CD4-positive, alpha-beta T cell treated with Interleukin-10 for 1 hour (primary cell): ENCODE data around the gene ZBTB6.
"Not testable (repeated sequence)": the region's sequence is repeated elsewhere in the genome, so short reads cannot be mapped to it uniquely, and the experiment has no call there.

Experiments
- DNase-seq: peaks from one replicate; pipeline ENCODE4 v3.0.0-alpha.2; 2020

Gene ZBTB6

DNA sequence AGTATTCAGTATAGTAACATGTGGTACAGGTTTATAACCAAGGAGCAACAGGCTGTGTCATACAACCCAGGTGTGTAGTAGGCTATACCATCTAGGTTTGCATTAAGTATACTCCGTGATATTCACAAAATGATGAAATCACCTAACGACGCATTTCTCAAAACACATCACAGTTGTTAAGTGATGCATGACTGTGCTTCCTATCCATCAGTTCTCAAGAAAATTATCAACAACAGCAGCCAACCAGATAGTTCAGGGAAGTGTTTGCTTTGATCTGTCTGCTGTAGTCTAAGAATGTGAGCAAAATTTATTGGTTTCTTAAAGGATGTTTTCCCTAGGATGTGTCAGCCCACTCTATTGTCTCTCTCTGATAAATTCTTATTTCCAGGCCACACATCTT lies 10.8 kb upstream of the ZBTB6 start:
- DNase-seq: no peak

DNA sequence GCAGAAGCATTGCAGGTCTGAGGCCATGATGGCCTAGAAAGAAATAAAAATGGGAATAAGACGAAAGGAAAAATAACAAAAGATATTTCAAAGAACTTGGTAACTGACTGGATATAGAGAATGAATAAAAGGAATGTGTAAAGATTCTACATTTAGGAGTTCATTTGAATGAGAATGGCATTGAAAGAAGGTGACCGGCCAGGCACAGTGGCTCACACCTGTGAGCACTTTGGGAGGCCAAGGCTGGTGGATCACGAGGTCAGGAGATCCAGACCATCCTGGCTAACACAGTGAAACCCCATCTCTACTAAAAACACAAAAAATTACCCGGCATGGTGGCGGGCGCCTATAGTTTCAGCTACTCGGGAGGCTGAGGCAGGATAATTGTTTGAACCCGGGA lies 9.6 kb upstream of the ZBTB6 start:
- no peak for DNase-seq

DNA sequence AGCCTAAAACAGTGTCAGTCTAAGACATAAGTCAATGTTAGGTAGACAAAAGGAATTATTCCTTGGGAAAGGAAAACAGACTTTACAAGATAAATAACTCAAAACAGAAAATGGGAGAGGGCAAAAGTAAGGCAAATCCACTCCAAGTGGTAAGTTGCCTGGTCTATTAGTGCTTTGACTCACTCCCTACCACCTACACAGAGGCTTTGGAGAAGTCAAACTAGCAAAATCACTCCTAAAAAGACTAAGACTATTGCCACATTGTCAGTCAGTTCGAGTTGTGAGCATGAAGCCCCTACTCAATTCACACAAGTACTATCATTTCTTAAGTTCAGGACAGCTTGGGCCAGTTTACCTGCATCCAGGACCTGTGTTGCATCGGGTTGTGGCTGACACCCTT lies 5.2 kb upstream of the ZBTB6 start:
- no peak for DNase-seq

DNA sequence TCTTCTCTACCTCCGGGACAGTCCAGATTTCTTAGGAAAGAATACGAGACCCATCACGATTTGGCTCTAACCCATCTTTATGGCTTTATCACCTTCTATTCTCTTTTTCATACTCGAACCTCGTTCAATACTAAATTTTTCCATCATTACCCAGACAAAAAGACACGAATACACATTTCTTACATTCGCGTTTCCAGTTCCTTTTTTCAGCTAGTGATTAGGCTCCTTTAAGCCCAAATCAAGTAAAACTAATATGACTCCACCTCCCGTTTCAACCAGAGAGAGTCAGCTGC lies 506 bp downstream of the ZBTB6 start:
- no peak for DNase-seq

DNA sequence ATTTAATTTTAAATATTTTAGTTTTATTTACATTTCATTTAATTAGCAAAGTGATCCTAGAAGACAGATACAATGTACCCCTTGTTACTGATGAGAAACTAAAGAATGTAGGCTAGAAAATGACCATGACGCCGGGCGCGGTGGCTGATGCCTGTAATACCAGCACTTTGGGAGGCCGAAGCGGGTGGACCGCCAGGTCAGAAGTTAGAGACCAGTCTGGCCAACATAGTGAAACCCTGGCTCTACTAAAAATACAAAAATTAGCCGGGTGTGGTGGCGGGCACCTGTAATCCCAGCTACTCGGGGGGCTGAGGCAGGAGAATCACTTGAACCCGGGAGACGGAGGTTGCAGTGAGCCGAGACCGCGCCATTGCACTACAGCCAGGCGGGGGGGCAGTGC lies 7.0 kb downstream of the ZBTB6 start:
- not testable (repeated sequence) for DNase-seq

DNA sequence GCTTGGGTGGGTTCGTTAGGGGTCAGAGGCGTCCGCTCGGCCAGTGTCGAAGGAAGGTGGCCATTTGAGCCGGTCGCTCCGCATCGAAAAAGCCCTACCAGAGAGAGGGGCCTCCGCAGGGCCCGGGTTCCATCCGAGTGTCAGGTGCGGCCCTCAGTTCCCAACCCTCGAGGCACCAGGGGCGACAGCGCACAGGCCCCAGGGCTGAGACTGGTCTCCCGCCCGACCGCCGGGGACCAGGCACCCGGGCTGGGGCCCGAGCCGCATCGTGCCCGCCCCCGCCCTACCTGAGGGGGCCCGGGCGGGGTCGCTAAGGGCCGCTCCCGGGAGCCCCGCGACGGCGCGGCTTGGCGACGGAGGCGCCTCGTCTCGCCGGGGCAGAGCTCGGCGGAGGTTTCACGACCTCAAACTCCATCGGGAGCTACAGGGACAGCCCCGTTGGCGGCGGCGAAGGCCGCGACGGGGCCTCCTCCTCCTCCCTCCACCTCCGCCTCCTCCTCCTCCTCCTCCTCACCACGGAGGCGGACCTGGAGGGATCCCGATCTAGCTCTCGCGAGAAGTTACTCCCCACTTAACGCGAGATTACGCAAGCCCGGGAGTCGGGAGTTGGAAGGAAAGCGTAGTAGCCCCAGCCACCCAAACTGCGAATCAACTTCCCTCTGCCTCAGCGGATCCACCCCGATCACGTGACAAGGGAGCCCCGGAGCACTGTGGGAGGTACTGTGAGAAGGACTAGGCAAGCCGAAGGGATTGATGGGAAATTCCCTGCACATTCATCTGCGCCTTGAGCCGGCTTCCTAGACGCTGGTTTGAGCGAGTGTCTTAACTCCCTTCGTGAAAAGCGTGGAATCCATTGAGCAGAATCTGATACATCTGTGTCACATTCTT lies 8.1 kb downstream of the ZBTB6 start, which contains the start of gene RC3H2:
Gene RC3H2, minus strand, starts transcription at position 537 of the 888 bp plus-strand sequence. CDS start 7,850 bp downstream, outside the sequence.
- DNase-seq: peak; percentile 99

DNA sequence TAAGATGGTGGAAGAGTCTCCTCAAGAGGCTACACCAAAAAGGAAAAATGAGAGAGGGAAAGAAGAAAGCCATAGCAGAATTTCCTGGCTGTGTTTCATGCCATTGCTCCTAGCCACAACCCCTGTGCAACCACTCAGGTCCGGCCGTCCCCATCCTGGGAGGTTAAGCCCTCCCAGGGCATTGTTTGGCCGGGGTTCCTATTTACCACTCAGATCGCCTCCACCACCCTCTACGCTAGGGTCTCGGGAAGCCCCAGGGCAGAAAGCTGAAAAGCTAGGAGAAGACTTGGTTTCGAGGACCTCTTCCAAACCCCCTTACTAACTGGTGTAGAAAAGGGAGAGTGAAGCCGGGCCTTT lies 8.7 kb downstream of the ZBTB6 start:
- DNase-seq: peak; percentile 29

DNA sequence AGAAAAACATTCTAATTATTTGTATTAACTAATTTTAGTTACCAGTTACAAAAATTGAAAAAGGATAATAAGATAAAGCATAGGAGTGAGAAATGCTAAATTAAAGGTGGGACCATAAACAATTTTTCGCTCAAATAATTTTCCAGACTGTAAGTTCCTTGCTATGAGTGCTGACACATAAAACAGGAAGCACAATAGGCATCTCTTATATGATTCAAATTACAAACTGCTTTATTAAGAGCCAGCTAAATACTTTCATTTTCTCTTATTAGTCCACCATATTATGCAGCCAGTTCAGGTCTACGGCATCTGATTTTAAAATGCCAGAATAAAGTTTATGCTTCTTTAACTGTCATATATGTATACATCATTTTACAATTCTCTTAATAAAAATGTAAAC lies 12.3 kb downstream of the ZBTB6 start:
- DNase-seq: peak; percentile 37

DNA sequence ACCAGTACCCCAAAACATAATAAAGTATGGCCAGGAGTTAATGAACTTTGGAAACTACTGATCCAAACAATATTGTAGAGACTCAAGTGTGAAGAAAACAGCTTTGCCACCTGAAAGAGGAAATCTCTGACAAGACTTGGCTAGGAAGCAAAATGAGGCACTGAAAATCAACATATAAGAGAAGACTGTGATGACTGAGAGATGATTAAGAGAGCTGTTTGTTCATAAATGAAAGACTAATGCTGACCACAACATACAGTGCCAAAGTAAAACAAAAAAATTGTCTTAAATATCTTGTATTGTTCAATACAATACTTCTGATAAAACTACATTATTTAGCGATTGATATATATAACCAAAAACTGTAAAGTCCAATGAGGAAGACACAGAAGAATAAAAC lies 15.2 kb downstream of the ZBTB6 start:
- no peak for DNase-seq

DNA sequence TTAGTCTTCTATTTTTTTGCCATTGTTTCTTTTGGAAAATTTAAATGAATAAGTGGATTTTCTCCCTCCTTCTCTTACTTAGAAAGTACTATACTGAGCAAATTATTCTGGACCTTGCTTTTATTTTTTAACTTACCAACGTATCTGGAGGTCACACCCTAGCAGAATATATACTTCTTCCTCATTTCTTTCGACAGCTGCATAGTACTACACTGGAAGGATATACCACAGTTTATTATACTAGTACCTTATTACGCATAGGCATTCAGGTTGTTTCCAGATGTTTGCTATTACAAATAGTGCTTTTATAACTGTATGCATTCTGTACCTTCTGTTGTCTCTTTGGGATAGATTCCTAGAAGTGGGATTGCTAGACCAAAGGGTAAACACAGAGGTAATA lies 24.6 kb downstream of the ZBTB6 start:
- DNase-seq: no peak

DNA sequence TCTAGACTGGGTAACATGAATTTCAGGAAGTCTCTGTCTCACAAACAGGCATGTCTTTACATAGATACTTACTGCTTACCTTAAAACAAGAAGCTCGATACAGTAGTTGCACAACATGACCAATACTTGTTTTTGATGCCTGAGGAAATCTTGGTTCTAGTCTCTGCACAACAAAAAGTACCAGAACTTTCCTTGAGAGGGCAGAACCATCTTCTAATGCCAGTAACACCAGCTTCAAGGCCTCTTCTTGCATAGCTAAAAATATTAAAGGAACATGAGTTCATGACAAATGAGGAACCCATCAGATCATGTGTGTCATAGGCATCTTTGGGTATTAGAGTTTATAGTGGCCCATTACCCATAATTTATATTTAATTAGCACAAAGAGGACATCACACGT lies 30.0 kb downstream of the ZBTB6 start:
- no peak for DNase-seq

DNA sequence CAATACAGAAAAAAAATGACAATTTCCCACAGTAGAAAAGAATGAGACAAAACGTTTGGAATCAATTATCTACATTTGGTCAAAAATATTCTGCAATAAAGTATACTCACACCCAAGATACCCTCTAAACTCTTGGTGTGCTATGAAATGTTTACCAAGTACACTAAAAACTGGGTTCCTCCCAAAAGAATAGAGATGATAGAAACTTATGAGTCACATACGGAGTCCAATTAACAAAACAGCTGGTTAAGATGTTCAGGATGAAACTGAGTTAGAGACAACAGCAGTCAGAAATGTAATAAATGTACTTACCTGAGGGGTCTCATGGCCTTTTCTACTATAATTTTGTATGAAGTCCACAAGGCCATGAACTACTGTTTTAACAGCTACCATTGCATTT lies 33.7 kb downstream of the ZBTB6 start:
- no peak for DNase-seq

DNA sequence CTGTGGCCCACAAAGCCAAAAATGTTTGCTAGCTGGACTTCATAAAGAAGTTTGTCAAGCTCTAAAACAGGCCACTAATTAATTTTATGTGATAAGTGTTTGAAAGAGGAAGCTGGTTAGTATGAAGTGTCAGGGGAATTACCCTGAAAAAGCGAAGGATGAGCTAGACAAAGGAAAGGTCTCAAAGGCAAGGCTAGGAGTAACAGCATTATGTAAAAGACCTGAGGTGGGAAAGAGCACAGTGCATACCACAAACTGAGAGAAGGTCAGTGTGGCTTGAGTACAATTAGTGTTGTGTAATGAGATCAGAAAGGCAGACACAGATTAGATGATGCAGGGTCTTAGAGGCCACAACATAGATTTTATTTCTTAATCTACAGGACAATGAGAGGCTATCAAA lies 37.6 kb downstream of the ZBTB6 start:
- DNase-seq: no peak

DNA sequence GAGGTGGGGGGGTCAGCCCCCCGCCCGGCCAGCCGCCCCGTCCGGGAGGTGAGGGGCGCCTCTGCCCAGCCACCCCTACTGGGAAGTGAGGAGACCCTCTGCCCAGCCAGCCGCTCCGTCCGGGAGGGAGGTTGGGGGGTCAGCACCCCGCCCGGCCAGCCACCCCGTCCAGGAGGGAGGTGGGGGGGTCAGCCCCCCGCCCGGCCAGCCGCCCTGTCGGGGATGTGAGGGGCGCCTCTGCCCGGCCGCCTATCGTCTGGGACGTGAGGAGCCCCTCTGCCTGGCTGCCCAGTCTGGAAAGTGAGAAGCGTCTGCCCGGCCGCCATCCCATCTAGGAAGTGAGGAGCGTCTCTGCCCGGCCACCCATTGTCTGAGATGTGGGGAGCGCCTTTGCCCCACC lies 45.8 kb downstream of the ZBTB6 start:
- not testable (repeated sequence) for DNase-seq

DNA sequence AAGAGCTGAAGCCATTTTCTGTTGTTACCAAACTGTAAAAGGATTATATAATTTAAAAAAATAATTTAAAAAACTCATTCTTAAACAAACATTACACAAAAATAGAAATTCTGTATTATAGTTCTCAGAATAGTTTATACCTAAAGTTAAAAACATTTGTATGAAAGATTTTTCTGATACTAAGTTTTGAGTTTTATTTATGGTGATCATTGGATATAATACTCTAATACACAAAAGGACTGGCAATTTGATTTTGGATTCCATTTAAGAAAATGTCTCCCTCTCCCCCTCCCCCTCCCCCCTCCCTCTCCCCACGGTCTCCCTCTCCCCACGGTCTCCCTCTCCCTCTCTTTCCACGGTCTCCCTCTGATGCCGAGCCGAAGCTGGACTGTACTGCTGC lies 47.0 kb downstream of the ZBTB6 start:
- no peak for DNase-seq

DNA sequence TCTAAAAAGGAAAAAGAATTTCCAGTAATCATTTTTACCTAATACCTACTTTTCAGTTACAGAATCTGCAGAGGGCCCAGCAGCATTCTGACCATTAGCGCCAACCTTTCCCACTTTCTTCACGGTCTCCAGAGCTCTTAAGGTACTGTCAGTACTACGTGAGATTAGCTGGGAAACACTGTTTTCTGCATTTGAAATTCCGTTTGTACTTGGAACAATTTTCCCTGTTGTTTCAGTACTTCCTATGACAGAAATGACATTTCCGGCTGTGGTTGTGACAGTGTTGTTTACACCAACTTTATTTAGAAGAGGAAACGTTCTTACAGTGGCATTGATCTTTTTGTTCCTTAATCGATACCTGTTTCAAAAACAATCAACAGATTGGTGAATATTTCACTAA lies 47.8 kb downstream of the ZBTB6 start:
- no peak for DNase-seq

DNA sequence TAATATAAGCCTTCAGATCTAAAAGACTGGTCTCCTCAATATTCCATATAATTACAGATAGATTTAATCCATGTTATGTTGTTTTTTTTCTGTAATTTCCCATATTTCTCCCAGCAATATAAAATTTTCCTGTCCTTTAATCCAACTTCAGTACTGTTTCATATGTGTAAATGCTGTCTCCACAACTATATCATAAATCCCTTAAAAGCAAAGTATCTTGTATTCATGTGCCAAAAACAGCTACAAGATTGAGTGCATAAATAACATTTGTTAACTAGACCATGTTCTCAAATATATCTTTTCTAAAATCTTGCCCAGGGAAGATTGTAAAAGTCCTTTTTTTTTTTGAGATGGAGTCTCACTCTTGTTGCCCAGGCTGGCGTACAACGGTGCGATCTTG lies 49.7 kb downstream of the ZBTB6 start:
- DNase-seq: no peak

DNA sequence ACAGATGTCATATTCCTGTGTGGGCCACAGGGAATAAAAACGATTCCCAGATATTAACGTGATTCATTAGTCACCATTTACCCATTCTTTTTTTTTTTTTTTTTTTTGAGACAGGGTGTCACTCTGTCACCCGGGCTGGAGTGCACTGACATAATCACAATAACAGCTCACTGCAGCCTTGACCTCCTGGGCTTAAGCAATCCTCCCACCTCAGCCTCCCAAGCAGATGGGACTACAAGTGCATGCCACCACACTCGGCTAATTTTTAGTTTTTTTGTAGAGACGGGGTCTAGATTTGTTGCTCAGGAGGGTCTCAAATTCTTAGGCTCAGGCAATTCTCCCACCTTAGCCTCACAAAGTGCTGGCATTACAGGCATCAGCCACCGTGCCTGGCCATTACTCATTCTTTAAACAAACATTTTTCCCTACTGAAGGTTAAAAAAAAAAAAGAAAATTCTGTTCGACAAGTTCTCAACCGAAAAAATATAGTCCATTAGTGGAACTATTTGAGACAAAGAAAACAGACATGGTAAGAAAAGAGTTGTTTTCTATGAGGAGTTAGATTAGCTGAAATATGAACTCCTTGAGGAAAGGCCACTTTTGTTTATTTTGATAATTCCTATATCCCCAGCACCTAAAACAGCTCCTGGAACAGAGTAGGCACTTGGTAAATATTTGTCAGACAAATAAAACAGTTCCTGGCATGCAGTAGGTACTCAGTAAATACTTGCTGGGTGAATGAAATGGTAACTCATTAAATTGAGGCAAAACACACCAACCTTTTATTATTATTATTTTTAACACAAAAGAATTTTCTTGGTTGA lies 52.6 kb downstream of the ZBTB6 start:
- DNase-seq: no peak
